Mucosa of rectum (tissue), 2 donors: ENCODE results near the gene GCH1.

ENCODE experiments used
- H3K27ac ChIP-seq, 2 donors: one replicate each; pipeline ENCODE4 v1.7.0; 2013; ENCODE audit warnings: inconsistent platforms in 2 of 2, low read depth in 2 of 2, low read length in 2 of 2
- H3K27me3 ChIP-seq, 2 donors: one replicate each; pipeline ENCODE4 v1.7.0; 2013; ENCODE audit warnings: low read length in 2 of 2; ENCODE audit not compliant: control insufficient read depth in 2 of 2, insufficient read depth in 2 of 2
- H3K36me3 ChIP-seq, 2 donors: one replicate each; pipeline ENCODE4 v1.7.0; 2013; ENCODE audit warnings: low read length in 2 of 2; ENCODE audit not compliant: control insufficient read depth in 2 of 2, insufficient read depth in 2 of 2
- H3K4me1 ChIP-seq, 2 donors: one replicate each; pipeline ENCODE4 v1.7.0; 2013; ENCODE audit warnings: low read length in 2 of 2, mild to moderate bottlenecking in 1 of 2; ENCODE audit not compliant: control insufficient read depth in 2 of 2, insufficient read depth in 2 of 2
- H3K4me3 ChIP-seq, 2 donors: one replicate each; pipeline ENCODE4 v1.7.0; 2013; ENCODE audit warnings: low read length in 2 of 2
- H3K9ac ChIP-seq, 2 donors: one replicate each; pipeline ENCODE4 v1.7.0; 2013; ENCODE audit warnings: low read length in 2 of 2, low read depth in 1 of 2, mild to moderate bottlenecking in 1 of 2
- H3K9me3 ChIP-seq, 2 donors: one replicate each; pipeline ENCODE4 v1.7.0; 2013; ENCODE audit warnings: low read length in 2 of 2; ENCODE audit not compliant: control insufficient read depth in 2 of 2
- donor health status: healthy.
- donor health status: Normal muscosa, but diverticular disease.

GCH1 gene

DNA sequence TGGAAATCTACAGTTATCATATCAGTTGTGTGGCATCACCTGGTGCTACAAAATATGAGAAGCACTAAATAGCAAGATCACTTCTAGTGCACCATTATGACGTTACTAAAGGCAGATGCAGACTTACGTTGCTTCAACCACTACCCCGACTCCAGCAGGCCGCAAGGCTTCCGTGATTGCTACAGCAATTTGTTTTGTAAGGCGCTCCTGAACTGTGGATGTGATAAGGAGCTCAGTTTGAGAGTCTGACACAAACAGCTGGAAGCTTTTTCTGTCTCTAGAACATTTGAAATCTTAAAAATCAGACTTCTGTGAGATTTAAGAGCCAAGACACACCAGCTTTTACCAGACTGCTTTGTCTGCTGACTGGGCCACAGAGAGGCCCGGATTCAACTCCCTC is 57.0 kb downstream of the GCH1 start:
- no peaks in the 10 kb centered on the region for H3K36me3 ChIP-seq
- H3K4me3 ChIP-seq, result no peak overlapping the region
- H3K4me1 ChIP-seq, result no peaks in the 10 kb centered on the region
- no peak overlapping the region for H3K9ac ChIP-seq
- no peak overlapping the region for H3K27ac ChIP-seq
- H3K9me3 ChIP-seq, result no peaks in the 10 kb centered on the region
- no peaks in the 10 kb centered on the region for H3K27me3 ChIP-seq

DNA sequence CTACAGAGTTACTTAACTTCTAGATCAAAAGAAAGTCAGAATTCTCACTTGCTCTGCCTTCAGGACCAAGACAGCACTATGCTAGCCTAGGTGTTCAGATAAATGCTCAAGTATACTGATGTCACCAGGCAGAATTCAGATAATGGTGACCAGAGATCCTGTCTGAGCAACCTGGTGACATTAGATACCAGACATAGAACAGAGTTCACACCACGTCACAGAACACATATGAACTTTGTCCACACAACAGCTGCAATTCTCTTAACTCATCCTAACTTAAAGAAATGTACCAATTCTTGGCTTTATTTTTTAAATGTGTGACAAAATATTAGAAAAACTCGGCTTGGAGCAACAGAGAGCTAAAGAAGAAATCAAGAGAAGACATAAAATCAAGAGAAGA is 58.1 kb downstream of the GCH1 start:
- no peaks in the 10 kb centered on the region for H3K27me3 ChIP-seq
- no peaks in the 10 kb centered on the region for H3K36me3 ChIP-seq
- no peak overlapping the region for H3K9ac ChIP-seq
- no peak overlapping the region for H3K27ac ChIP-seq
- H3K4me3 ChIP-seq, result no peak overlapping the region
- no peaks in the 10 kb centered on the region for H3K4me1 ChIP-seq
- H3K9me3 ChIP-seq, result no peaks in the 10 kb centered on the region

DNA sequence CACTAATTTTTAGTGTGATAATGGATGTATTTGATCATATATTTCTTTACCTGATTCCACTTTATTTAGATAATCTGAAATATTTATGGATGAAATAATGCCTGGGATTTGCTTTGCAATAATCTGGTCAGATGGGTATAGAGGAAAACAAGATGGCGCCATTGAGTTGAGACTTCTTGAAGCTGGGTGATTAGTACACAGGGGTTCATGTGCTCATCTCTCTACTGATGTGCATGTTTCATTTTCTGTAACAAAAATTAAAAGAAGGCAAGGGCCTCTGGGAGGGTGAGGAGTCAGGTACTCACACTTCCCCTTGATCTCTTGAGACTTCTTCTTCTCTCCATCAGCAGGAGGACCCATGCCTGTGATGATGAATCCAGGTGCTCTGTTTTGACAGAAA is 61.8 kb downstream of the GCH1 start:
- Histone ChIP-seq H3K4me1 (no peaks in the 10 kb centered on the region), H3K4me3 (no peak overlapping the region), H3K9ac (no peak overlapping the region), H3K9me3 (no peaks in the 10 kb centered on the region), H3K27me3 (no peaks in the 10 kb centered on the region), H3K36me3 (no peaks in the 10 kb centered on the region), H3K27ac (no peak overlapping the region)

DNA sequence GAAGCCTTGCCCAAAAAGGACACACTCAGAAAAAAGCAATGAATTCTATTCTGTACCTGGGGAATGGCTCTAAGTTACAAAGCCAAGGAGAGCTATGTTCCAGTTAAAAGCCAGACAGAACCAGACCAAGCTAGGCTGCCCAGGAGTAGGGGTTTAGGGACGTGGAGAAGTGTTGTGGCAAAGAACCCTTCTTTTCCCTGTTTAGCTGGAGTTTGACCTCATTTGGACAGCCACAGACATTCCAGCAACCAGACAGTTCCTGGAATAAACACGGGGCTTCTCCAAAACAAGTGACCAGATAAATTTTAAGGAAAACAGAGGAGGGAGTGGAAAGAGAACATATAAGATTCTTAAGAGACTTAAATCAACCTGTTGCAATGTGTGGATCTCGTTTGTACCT is 62.3 kb downstream of the GCH1 start:
- Histone ChIP-seq H3K27ac (no peak overlapping the region), H3K4me1 (no peaks in the 10 kb centered on the region), H3K4me3 (no peak overlapping the region), H3K27me3 (no peaks in the 10 kb centered on the region), H3K9ac (no peak overlapping the region), H3K9me3 (no peaks in the 10 kb centered on the region), H3K36me3 (no peaks in the 10 kb centered on the region)

DNA sequence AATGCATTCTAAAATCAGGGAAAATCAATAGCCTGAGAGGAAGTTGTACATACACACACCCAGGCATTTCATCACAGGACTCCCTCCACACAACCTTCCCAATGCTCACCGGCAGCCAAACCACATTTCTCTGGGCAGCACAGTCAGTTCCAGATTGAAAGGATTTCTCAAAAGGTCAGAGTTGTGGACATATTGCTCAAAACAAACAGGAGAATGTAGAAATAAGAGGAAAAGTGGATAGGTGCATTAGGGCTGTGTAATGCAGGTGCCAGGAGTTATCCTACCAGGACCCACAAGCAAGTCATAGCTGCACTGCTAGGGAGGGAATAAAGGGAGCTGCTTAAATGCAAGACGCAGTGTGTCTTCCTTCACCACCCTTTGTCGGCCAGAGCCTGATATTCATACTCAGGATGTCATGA is 62.9 kb downstream of the GCH1 start:
- Histone ChIP-seq H3K4me3 (no peak overlapping the region), H3K9ac (no peak overlapping the region), H3K27ac (no peak overlapping the region), H3K36me3 (no peaks in the 10 kb centered on the region), H3K4me1 (no peaks in the 10 kb centered on the region), H3K9me3 (no peaks in the 10 kb centered on the region), H3K27me3 (no peaks in the 10 kb centered on the region)

DNA sequence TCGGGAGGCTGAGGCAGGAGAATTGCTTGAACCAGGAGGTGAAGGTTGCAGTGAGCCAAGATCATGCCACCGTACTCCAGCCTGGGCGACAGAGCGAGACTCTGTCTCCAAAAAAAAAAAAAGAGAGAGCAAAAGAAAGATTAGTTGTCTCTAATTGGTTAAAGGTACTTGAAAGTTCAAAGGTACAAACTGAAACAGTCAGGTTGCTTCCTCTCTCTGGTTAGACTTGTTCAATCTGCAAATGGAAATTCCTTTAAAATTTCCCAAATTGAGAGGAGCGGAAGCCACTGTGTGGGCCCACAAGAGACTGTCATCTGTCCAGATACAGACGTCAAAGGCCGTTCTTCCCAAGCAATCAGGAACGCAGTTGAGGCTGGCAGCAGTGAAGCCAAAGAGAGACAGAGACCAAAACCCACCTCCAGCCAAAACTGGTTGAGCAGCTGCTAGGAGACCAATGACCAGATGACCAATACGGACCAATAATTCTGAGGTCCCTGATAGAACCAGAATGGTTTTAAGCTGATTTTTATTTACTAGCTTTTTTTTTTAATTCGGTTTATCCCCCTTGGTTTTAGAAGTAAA is 63.6 kb downstream of the GCH1 start:
- Histone ChIP-seq H3K9ac (no peak overlapping the region), H3K36me3 (no peaks in the 10 kb centered on the region), H3K4me1 (no peaks in the 10 kb centered on the region), H3K27me3 (no peaks in the 10 kb centered on the region), H3K4me3 (no peak overlapping the region), H3K27ac (no peak overlapping the region), H3K9me3 (no peaks in the 10 kb centered on the region)

DNA sequence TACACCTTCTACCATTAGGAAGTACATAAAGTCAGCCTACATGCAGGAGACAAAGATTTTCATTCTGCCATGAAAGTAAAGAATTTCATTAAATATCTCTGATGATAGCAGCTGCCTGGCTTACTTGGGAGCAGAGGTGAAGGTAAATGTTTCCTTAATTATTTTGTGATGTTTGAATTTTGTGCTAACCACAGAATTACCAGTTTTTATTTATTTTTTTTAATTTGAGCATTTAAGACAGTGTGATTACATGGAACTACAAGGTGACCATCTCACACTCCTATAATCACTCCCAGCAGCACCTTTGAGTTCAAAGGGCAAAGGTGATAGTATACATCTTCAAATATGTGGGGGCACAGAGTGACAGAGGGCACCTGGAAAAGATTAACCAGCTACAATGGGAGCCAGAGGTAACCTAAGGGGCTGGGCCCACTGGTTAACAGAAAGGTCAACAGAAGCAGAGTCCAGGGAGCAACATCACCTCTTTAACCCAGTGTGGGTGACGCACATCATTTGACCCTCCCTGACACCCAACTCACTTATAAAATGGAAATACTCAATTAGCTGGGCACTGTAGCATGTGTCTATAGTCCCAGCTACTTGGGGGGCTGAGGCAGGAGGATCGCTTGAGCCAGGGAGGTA is 65.0 kb downstream of the GCH1 start:
- no peak overlapping the region for H3K9ac ChIP-seq
- no peaks in the 10 kb centered on the region for H3K9me3 ChIP-seq
- H3K27me3 ChIP-seq, result no peaks in the 10 kb centered on the region
- H3K36me3 ChIP-seq, result no peaks in the 10 kb centered on the region
- no peaks in the 10 kb centered on the region for H3K4me1 ChIP-seq
- H3K27ac ChIP-seq, result no peak overlapping the region
- H3K4me3 ChIP-seq, result no peak overlapping the region

DNA sequence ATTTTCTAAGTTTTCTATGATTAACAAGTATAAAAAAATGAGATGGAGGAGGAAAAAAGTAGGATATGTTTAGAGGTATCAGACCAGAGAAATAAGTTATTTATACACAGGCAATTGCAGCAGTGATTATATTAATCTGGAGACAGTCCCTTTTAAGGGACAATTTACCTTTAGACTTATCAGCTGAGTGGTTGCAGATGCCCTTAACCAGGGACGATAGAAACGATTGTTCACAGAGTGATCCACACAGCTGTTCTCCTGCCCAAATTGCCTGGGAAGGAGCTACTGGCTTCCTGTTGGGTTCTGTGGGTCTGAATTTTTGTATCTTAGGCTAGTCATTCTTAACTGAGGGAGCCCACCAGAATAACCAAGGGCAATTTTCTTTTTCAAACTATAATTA is 66.4 kb downstream of the GCH1 start:
- Histone ChIP-seq H3K27ac (no peak overlapping the region), H3K4me1 (no peaks in the 10 kb centered on the region), H3K9me3 (no peaks in the 10 kb centered on the region), H3K27me3 (no peaks in the 10 kb centered on the region), H3K4me3 (no peak overlapping the region), H3K36me3 (no peaks in the 10 kb centered on the region), H3K9ac (no peak overlapping the region)

DNA sequence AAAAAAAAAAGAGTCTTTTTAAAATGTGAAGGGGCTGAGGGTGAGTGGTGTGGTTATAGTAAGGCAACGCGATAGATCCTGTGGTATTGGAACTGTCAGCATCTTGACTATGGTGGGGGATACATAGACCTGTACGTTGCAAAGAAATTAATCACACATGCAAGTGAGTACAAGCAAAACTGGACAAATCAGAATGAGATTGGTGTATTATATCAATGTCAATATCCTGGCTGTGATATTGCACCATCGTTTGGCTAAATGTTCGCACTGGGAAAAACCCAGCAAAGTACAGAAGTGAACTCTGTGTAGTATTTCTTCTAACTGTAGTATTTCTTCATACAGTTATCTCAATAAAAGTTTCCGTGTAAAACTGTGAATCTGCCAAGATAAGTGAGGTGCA is 67.9 kb downstream of the GCH1 start:
- Histone ChIP-seq H3K9ac (no peak overlapping the region), H3K27me3 (no peaks in the 10 kb centered on the region), H3K27ac (no peak overlapping the region), H3K4me1 (no peaks in the 10 kb centered on the region), H3K36me3 (no peaks in the 10 kb centered on the region), H3K9me3 (no peaks in the 10 kb centered on the region), H3K4me3 (no peak overlapping the region)

DNA sequence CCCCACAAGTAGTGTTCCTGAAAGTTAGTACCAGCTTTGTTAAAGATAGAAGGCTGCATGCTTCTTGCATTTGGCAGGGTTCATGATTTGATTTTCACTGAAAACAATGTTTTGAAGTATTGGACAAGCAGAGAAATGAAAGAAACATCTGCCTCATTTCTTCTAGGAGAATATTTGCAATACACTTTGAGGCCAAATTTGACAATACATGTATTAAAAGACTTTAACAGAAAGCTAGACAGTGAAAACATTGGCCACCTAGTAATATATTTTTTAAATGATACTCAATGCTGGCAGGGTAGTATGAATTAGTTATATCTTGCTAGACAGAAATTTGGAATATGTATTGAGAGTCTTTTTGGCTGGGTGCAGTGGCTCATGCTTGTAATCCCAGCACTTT is 68.5 kb downstream of the GCH1 start:
- Histone ChIP-seq H3K27me3 (no peaks in the 10 kb centered on the region), H3K9ac (no peak overlapping the region), H3K9me3 (no peaks in the 10 kb centered on the region), H3K27ac (no peak overlapping the region), H3K4me1 (no peaks in the 10 kb centered on the region), H3K4me3 (no peak overlapping the region), H3K36me3 (no peaks in the 10 kb centered on the region)
